ENCODE results near the gene ART1. TPM values are rescaled to one million over a fixed set of nuclear protein-coding genes. Genes with fewer than 3 reads are reported as not detected.

ART1 gene
- total RNA-seq, 1 experiment from 2014 or later: not detected

DNA sequence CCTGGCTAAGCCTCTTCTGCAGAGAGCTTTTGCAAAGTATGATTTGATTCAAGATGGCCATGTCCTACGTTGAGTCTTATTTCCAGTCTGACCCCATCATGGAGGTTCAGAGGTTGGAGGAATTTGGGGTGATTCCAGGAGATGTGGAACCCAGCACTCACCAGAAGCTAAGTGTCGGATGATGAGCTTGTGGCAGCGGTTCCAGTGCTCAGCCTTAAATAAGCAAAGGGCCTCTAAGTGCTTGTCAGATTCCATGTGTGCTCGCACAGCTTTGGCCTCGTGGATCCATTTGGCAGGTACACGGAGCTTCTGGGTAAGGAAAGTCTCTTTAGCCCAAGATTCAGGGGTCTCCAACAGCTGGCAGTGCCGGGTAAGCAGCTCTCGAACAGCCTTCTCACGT, 38.1 kb downstream of the ART1 start:
- H3K27me3 Mint-ChIP-seq (ENCODE audit: low read depth): no peaks in the 10 kb centered on the region
- no peaks in the 10 kb centered on the region for H3K9me3 Mint-ChIP-seq
- WGBS (ENCODE audit: extremely low coverage, insufficient read length, low lambda C conversion rate): no CpG with 5 or more reads among the region's 9 CpGs
- Histone ChIP-seq H2AFZ (ENCODE audit: low read length) (no peak overlapping the region), H3K9ac (ENCODE audit: extremely low read depth, insufficient read length, low read length) (no peak overlapping the region), H3K4me2 (ENCODE audit: insufficient read depth, insufficient read length, low read length) (no peak overlapping the region), H4K91ac (ENCODE audit: insufficient read length, low read depth, low read length) (no peak overlapping the region), H4K8ac (replicated peaks; ENCODE audit: insufficient read length, low read depth, low read length) (no peak overlapping the region), H3K4ac (ENCODE audit: low read depth, low read length) (no peak overlapping the region), H3K79me1 (ENCODE audit: insufficient read depth, low read depth, low read length, poor library complexity, severe bottlenecking) (no peaks in the 10 kb centered on the region), H3K4me1 (ENCODE audit: insufficient read depth, low read length) (no peaks in the 10 kb centered on the region), H3K9me3 (ENCODE audit: control insufficient read depth, low read depth, low read length) (no peaks in the 10 kb centered on the region), H2BK12ac (ENCODE audit: insufficient read length, low read depth, low read length) (no peak overlapping the region), H2AK5ac (ENCODE audit: insufficient read length, low read length) (no peak overlapping the region), H4K20me1 (ENCODE audit: control insufficient read depth, insufficient read depth, insufficient read length) (no peaks in the 10 kb centered on the region), H2BK15ac (ENCODE audit: low read depth, low read length) (no peak overlapping the region), H3K23ac (ENCODE audit: insufficient read length, low read depth, low read length) (no peak overlapping the region), H3K18ac (ENCODE audit: insufficient read length, low read depth, low read length) (no peak overlapping the region), H3K23me2 (ENCODE audit: insufficient read length, low read depth, low read length, poor library complexity, severe bottlenecking) (no peaks in the 10 kb centered on the region), H4K5ac (ENCODE audit: insufficient read length, low read depth, low read length) (no peak overlapping the region), H3K27me3 (ENCODE audit: insufficient read depth, low read length) (no peaks in the 10 kb centered on the region), H3K79me2 (ENCODE audit: insufficient read depth, low read length) (no peaks in the 10 kb centered on the region), H3K27ac (ENCODE audit: insufficient read length, low read depth, low read length) (no peak overlapping the region), H2BK120ac (ENCODE audit: low read depth, low read length, poor library complexity, severe bottlenecking) (no peak overlapping the region), H3K14ac (ENCODE audit: insufficient read depth, low read length) (no peak overlapping the region), H3T11ph (ENCODE audit: low read length) (no peak overlapping the region), H3K56ac (ENCODE audit: insufficient read length, low read depth, low read length) (no peak overlapping the region), H2BK5ac (ENCODE audit: insufficient read length, low read length) (no peak overlapping the region), H2BK20ac (ENCODE audit: low read depth, low read length, poor library complexity, severe bottlenecking) (no peak overlapping the region)
- H3K36me3 Mint-ChIP-seq (ENCODE audit: insufficient read depth in 1 of 3, low read depth in 3 of 3): peaks cover 51 to 93% (median 89%) of the 10 kb centered on the region in 3 experiments
- no peaks in the 10 kb centered on the region for H3K4me1 Mint-ChIP-seq
- no peak overlapping the region for H3K4me3 Mint-ChIP-seq
- no peak overlapping the region for H3K27ac Mint-ChIP-seq
- no peak for DNase-seq
- TF ChIP-seq, protein P1, sequence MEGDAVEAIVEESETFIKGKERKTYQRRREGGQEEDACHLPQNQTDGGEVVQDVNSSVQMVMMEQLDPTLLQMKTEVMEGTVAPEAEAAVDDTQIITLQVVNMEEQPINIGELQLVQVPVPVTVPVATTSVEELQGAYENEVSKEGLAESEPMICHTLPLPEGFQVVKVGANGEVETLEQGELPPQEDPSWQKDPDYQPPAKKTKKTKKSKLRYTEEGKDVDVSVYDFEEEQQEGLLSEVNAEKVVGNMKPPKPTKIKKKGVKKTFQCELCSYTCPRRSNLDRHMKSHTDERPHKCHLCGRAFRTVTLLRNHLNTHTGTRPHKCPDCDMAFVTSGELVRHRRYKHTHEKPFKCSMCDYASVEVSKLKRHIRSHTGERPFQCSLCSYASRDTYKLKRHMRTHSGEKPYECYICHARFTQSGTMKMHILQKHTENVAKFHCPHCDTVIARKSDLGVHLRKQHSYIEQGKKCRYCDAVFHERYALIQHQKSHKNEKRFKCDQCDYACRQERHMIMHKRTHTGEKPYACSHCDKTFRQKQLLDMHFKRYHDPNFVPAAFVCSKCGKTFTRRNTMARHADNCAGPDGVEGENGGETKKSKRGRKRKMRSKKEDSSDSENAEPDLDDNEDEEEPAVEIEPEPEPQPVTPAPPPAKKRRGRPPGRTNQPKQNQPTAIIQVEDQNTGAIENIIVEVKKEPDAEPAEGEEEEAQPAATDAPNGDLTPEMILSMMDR (conservative IDR thresholded peaks at IDR 0.05): 0 out of 3 replicates have a peak, but pooled peaks have one; percentile 15
